ENCODE results near the gene GPR21.

Gene GPR21

GRCh38 chr9:123065196-123065595, 31.7 kb downstream of the GPR21 start:
- no peak for DNase-seq

GRCh38 chr9:123067136-123067535, 33.7 kb downstream of the GPR21 start:
- DNase-seq: no peak

DNA sequence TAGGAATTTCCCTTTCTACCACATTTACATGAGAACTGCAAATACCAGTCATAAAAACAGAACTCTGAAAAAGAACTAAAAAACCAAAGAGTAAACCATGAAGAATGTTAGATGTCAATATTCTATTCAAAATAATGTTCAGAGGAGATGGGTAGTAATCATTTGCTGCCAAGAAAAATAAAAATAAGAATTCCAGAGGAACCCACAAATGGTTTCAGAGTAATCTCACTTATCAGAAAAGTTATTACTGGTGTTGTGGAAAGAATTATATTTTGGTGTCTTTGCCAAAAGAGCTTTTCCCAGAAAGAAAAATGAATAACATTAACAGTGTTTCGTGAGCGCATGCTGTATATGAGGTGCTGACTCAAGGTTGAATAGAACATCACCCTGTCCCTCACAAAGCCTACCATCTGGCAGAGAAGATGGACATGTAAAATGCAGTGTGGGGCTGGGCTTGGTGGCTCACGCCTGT, 35.6 kb downstream of the GPR21 start:
- DNase-seq: no peak

GRCh38 chr9:123070198-123070597, 36.7 kb downstream of the GPR21 start:
- no peak for DNase-seq

GRCh38 chr9:123072407-123072995, 39.0 kb downstream of the GPR21 start:
- DNase-seq: no peak

GRCh38 chr9:123073441-123073840, 40.0 kb downstream of the GPR21 start:
- no peak for DNase-seq

GRCh38 chr9:123073991-123074422, 40.5 kb downstream of the GPR21 start:
- DNase-seq: no peak

GRCh38 chr9:123074628-123075027, 41.2 kb downstream of the GPR21 start:
- DNase-seq: no peak

DNA sequence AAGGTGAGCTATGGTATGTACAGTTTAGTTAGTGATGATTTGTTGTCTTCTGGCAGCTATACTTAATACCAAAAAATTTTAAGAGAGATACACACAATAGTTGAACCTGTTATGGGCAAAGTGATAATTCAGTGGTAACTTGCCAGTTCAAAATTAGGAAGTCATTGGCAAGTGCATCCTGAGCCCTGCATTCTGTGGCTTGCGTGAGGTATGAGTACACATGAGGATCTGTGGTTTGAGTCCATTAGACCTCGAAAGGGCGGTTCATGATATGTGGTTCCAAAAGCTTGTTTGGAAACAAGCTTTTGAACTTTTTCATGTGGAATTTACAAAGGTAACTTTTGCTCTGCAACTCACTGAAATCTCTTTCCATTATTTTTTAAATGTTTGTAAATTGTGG, 47.0 kb downstream of the GPR21 start:
- DNase-seq: peak; percentile 5

- DNase-seq: no peak
Measured at GRCh38 chr9:123081824-123082223, 48.4 kb downstream of the GPR21 start.

DNA sequence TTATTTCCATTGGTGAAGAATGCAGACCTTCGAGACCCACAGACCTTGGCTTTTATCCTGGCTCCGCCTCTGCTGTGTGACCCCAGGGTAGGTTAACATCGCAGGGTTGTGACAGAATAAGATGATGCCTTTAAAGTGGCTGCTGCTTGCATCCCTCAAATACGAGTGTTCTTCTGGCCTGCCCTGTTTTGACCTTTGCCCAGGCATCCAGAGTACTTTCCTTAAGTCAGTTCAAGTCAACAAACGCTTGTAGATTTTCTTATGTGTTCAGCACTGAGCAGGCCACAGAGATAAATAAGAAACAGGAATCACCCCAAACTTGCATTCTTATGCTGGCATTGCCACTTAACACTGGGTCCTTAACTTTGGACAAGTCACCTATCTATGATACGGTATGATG, 50.2 kb downstream of the GPR21 start:
- DNase-seq: no peak

DNA sequence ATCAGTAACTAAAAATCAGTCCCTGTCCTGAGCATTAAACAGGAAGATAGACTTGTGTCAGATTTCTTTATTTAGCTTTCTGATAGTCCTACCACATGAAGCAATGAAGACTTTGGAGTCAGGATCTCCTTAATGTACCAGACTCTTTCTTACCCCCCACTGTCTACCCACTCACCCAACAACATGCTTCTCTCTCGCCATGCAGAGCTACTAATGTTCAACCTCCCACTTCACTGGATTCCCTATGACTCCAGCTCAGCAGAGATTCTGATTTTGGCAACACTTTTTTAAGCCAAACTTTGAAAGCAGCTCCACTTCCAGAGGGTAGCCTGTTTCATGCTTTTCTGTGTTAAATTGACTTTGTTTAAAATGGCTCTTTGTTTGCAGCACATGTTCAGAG, 50.8 kb downstream of the GPR21 start:
- no peak for DNase-seq

All from GDM1 (cell line).